ENCODE results near the gene HELQ.

HELQ gene

DNA sequence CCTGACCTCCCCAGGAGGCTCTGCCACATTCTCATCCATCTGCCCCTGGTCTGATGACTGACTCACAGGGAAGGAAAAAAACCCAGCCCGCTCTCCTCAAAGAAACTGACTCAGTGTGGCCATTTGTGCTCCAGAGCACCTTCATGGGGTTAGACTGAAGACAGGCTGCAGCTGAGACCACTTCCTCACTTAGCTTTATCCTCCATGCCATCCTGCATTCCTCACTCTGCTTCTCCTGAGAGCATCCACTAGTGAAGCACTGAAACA is 85.0 kb downstream of the HELQ start:
- no peak for DNase-seq

DNA sequence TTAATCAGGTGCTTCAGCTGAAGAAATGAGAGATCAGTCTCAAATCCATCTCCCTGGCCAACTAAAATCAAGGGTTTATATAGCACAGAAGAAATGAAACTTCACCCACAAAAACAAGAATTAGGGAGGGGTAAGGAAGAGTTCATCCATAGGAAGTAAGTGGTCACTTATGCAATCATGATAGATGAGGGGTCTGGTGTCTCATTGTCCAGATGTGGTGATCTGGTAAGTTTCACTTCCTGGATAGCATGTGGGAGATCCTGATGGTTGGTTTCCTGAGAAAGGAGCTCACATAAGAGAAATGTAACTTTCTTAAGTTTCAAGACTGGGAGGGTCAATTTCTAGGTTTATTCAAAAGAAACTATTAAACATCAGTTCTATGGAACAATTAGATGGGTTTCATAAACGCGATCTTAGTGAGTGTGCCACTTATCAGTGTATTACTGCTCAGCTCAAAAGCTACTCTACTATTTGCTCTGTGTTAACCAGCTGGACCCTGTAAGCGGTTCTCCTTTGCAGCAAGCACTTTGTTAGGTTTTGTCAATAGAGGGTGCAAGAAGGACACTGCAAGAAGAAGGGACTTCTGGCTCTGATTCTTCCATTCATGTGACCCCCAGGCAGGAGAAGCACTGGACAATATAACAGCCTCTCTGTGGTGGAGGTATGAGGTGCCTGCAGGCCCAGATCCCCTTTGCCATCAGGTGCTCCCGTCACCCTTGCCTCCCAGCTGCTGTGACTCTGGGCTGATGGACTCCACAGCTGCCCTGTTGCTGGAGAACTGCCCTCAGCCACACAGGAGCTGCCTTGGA is 85.6 kb downstream of the HELQ start:
- DNase-seq = no peak

DNA sequence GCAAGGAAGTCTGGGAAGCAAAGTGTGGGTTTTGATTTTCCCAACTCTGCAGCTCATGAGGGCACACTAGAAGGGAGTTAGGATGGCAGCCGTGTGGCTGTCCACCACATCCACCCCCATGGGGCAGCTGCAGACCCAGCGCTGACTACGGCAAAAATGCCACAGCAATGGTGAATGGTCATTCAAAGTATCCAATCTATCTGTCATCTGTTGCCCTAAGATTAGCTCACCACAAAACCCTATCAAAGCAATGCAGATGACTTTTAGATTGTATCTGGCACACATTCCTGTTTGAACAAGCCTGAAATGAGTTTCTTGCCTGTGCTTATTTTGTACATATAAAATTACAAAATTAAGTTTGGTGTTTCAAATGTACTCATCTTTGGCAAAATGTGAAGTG is 91.3 kb downstream of the HELQ start:
- DNase-seq = no peak

DNA sequence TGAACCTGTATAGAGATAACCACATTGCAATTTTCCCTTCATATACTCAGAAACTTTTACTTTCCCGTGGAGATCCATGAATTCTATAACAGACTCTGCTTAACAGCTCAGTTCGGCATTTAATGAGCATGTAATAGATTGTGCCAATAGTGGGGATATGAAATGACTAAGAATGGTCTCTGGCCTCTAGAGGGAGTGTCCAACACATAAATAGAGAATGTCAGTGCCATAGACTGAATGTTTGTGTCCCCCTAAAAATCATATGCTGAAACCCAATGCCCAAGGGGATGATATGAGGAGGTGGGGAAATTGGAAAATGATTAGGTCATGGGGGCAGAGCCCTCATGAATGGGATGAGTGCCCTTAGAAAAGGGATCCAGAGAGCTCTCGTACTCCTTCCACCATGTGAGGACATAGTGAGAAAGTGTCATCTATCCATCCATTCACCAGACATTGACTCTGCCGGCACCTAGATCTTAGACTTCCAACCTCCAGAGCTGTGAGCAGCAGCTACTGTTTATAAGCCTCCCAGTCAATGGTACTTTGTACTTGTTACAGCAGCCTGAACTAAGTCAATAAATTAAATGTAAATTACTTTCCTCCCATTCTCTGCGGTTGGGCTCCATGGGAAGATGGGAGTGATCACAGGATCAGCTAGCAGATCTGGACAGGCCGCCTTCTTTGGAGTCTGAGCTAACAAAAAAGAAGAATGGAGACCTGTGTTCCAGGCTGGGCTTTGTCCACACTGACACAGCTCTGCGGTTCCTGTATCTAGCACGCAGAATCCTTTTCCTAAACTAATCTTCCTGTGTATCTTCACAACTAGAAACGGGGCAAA is 92.9 kb downstream of the HELQ start:
- peak; percentile 2 for DNase-seq

DNA sequence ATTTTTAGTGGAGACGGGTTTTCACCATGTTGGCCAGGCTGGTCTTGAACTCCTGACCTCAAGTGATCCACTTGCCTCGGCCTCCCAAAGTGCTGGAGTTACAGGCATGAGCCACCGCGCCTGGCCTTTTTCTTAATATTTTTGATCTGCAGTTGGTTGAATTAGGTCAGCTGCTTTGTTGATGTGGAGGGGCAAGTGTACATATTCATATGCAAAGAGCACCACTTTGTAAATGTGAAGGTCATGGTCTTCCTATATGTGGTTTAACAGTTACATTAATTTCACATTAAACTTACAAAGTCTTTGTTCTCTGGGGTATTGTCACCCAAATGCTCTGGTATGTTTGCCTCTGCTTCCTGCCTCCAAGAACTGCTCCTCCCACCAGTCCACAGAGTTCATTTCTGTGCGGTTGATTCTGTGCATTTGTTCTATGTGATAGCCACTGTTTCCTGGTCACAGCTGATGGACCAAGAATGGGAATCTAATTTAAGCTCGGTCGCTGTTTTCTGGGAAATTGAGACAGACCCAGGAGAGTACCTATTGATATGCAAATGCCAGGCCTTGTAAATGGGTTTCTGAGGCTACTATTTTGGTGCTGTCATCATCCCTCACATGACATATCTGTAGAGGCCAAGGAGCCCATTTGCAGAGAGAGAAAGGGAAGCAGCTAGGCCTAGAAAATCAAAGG is 94.1 kb downstream of the HELQ start:
- DNase-seq = no peak

DNA sequence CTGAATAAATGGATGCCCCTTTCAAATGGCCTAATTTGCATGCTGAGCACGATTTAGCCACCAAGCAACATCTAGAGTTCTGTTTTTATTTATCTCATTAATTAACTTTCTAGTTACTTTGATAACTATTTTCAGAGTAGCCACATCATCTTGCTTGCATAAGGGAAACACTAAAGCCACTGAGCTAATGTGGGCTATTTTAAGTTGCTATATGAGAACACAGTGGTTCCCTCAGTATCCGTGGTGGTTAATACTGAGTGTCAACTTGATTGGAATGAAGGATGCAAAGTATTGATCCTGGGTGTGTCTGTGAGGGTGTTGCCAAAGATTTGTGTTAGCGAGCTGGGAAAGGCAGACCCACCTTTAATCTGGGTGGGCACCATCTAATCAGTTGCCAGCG is 95.6 kb downstream of the HELQ start:
- no peak for DNase-seq

DNA sequence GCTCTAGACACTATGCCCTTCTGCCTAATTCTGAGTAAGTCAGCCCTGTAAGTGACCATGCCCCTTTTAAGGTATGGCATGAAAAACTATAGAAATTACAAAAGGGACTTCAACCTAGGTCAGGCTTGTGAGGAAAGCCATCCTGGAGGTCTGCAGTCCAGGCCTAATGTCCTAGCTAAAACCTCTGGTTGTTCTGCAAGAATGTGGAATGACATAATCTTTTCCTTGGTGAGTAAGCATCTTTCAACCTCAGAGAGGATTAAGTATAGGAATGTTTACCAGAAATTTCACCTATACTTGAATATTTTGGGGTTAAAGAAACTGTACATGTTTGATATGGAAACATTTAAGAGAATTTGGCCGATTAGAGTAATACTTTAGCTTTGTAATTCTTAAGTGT is 97.2 kb downstream of the HELQ start:
- no peak for DNase-seq

All from COR-L47 (cell line).